ENCODE results near the gene CHRND.

CHRND gene

GRCh38 chr2:232533944-232534710 is 8.2 kb downstream of the CHRND start:
- peaks cover 8% of the 10 kb centered on the region for H3K4me1 Mint-ChIP-seq
- H3K36me3 Mint-ChIP-seq, result no peaks in the 10 kb centered on the region
- CTCF ChIA-PET, result no interaction called here
- no peak overlapping the region for H3K4me3 Mint-ChIP-seq
- H3K27me3 Mint-ChIP-seq, result peaks cover 50% of the 10 kb centered on the region
- H3K9me3 Mint-ChIP-seq, result peaks cover 5% of the 10 kb centered on the region
- DNase-seq, result no peak
- H3K27ac Mint-ChIP-seq, result no peak overlapping the region

- Mint-ChIP-seq H3K4me1 (peaks cover 5% of the 10 kb centered on the region), H3K9me3 (peaks cover 5% of the 10 kb centered on the region), H3K4me3 (no peak overlapping the region), H3K36me3 (no peaks in the 10 kb centered on the region), H3K27ac (no peak overlapping the region), H3K27me3 (peaks cover 57% of the 10 kb centered on the region)
- CTCF ChIA-PET, result no interaction called here
- no peak for DNase-seq
These were observed 9.1 kb downstream of the CHRND start for GRCh38 chr2:232534940-232535651.

DNA sequence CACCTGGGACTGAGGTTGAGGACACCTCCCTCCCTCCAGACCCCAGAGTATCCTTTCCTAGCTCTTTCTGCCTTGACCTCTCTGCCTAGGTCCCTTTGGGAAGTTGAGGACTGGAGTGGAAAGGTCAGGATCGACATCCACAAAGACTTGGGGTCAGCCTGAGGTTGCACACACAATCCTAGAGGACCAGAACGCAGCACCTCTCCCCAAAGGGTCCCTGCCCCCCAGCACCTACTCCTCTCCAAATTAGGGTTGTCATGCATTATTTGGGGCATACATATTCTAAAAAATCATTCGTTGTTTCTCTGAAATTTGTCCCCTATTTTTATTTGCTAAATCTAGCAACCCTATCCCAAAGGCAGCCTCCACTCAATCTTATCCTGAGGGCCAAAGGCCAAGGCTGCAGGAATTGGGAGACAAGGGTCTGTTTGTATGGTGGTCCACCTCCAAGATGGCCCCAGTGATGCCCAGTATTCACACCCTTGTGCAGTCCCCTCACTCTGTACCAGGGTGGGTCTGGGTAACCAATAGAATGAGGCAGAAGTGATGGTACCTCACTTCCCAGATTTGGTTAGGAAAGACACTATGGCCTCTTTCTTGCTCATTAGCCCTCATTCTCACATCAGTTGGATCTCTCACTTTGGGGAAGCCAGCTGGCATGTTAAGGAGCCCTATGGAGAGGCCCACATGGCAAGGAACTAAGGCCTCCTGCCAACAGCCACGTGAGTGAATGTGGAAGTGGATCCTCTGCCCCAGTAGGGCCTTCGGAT is 10.0 kb downstream of the CHRND start:
- Mint-ChIP-seq H3K4me3 (no peak overlapping the region), H3K4me1 (peaks cover 5% of the 10 kb centered on the region), H3K27ac (no peak overlapping the region), H3K36me3 (no peaks in the 10 kb centered on the region), H3K27me3 (peaks cover 59% of the 10 kb centered on the region), H3K9me3 (peaks cover 5% of the 10 kb centered on the region)
- CTCF ChIA-PET, result no interaction called here
- DNase-seq, result no peak

GRCh38 chr2:232537079-232537478 is 11.1 kb downstream of the CHRND start:
- Mint-ChIP-seq H3K4me1 (peaks cover 5% of the 10 kb centered on the region), H3K27me3 (peaks cover 59% of the 10 kb centered on the region), H3K4me3 (no peak overlapping the region), H3K9me3 (peaks cover 5% of the 10 kb centered on the region), H3K36me3 (no peaks in the 10 kb centered on the region), H3K27ac (no peak overlapping the region)
- DNase-seq, result no peak
- CTCF ChIA-PET, result interaction anchor here (1.2 kb wide), 1 partner anchor 9 kb away, joined by 3 read pairs; no protein-coding TSS in a partner anchor

- Mint-ChIP-seq H3K9me3 (peaks cover 5% of the 10 kb centered on the region), H3K27ac (no peak overlapping the region), H3K4me3 (no peak overlapping the region), H3K36me3 (no peaks in the 10 kb centered on the region), H3K4me1 (peaks cover 5% of the 10 kb centered on the region), H3K27me3 (peaks cover 59% of the 10 kb centered on the region)
- CTCF ChIA-PET, result interaction anchor here (1.2 kb wide), 1 partner anchor 8 kb away, joined by 3 read pairs; no protein-coding TSS in a partner anchor
- no peak for DNase-seq
These were observed 11.5 kb downstream of the CHRND start for GRCh38 chr2:232537499-232537898.

GRCh38 chr2:232538671-232539070 is 12.7 kb downstream of the CHRND start:
- CTCF ChIA-PET, result no interaction called here
- H3K4me1 Mint-ChIP-seq, result peaks cover 5% of the 10 kb centered on the region
- no peak for DNase-seq
- H3K36me3 Mint-ChIP-seq, result no peaks in the 10 kb centered on the region
- H3K4me3 Mint-ChIP-seq, result no peak overlapping the region
- no peak overlapping the region for H3K27ac Mint-ChIP-seq
- peaks cover 5% of the 10 kb centered on the region for H3K9me3 Mint-ChIP-seq
- H3K27me3 Mint-ChIP-seq, result peaks cover 53% of the 10 kb centered on the region

DNA sequence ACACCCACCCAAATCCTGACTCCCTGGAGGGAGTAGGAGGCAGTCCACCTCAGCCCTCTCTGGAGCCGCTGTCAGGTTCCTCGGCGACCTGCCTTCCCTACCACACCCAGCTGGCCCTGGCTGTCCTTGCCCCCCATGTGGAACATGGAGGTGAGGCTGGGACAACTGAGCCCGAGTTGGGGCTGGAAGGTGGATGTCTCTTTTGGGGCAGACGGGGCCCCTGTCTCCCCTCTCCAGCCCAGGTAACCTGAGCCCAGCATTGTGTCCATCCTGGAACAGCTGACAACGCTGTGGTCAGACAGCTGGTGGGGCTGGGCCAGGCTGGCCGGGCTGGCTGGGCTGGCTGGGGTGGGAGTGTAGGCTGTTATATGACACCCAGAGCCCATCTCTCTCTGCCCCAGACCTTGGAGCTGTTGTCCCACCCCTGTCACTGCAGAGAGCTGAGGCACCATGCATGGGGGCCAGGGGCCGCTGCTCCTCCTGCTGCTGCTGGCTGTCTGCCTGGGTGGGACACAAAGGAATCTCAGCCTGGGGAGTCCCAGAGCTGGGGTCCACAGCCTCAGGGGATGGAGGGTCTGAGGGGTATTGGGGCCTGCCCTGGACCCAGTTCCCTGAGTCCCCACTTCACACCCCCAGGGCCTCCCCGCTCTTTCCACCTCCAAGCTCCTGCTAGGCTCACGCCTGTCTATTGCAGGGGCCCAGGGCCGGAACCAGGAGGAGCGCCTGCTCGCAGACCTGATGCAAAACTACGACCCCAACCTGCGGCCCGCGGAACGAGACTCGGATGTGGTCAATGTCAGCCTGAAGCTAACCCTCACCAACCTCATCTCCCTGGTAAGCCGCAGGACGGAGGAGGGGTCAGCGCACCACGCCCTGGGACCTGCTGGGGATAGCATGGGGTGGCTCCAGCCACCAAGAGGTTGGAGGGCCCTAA is 13.6 kb downstream of the CHRND start, which contains the start of gene CHRNG:
Gene CHRNG (plus strand): TSS at position 395 of the 934 bp plus-strand sequence. CDS start 56 bp downstream, at position 451.
- no peaks in the 10 kb centered on the region for H3K36me3 Mint-ChIP-seq
- DNase-seq, result no peak
- peaks cover 49% of the 10 kb centered on the region for H3K27me3 Mint-ChIP-seq
- CTCF ChIA-PET, result no interaction called here
- no peak within 1 kb of the TSS for H3K27ac Mint-ChIP-seq
- no peak within 1 kb of the TSS for H3K4me3 Mint-ChIP-seq
- peaks cover 5% of the 10 kb centered on the region for H3K4me1 Mint-ChIP-seq
- peaks cover 5% of the 10 kb centered on the region for H3K9me3 Mint-ChIP-seq

GRCh38 chr2:232540441-232541041 is 14.6 kb downstream of the CHRND start:
- no peak for DNase-seq
- peaks cover 1% of the 10 kb centered on the region for H3K36me3 Mint-ChIP-seq
- H3K27ac Mint-ChIP-seq, result no peak overlapping the region
- H3K4me3 Mint-ChIP-seq, result no peak overlapping the region
- peaks cover 5% of the 10 kb centered on the region for H3K9me3 Mint-ChIP-seq
- CTCF ChIA-PET, result no interaction called here
- H3K4me1 Mint-ChIP-seq, result peaks cover 5% of the 10 kb centered on the region
- H3K27me3 Mint-ChIP-seq, result peaks cover 40% of the 10 kb centered on the region

DNA sequence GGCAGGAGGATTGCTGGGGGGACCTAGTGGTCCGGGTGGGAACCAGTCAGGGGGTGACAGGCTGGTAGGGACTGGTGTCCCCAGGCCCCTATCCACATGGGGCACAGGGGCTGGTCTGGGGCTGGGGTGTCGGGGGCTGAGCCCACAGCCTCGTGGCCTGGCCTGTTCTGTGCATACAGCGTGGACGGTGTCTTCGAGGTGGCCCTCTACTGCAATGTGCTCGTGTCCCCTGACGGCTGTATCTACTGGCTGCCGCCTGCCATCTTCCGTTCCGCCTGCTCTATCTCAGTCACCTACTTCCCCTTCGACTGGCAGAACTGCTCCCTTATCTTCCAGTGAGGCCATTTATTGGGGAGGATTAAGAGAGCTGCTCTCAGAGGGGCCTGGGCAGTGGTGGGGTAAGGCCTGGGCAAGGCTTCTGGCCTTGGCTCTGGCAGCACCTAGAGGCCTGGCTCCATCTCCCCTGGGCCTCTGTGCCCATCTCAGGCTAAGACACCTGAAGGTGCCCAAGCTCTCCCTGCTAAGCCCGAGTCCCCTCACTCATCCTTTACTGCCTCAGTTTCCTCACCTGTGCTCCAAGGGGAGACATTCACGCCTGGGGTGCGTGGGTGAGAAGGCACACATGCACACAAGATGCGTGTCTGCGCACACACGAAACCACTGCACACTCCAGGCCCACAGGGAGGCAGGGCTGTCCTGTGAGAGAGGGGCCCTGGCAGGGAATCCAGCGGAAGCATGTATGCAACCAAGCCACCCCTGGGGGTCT is 15.4 kb downstream of the CHRND start:
- Mint-ChIP-seq H3K36me3 (peaks cover 7% of the 10 kb centered on the region), H3K9me3 (peaks cover 3% of the 10 kb centered on the region), H3K27ac (no peak overlapping the region), H3K4me3 (no peak overlapping the region), H3K4me1 (peaks cover 9% of the 10 kb centered on the region), H3K27me3 (peaks cover 38% of the 10 kb centered on the region)
- CTCF ChIA-PET, result interaction anchor here (0.6 kb wide), 1 partner anchor 11 kb away, joined by 3 read pairs; no protein-coding TSS in a partner anchor
- no peak for DNase-seq

DNA sequence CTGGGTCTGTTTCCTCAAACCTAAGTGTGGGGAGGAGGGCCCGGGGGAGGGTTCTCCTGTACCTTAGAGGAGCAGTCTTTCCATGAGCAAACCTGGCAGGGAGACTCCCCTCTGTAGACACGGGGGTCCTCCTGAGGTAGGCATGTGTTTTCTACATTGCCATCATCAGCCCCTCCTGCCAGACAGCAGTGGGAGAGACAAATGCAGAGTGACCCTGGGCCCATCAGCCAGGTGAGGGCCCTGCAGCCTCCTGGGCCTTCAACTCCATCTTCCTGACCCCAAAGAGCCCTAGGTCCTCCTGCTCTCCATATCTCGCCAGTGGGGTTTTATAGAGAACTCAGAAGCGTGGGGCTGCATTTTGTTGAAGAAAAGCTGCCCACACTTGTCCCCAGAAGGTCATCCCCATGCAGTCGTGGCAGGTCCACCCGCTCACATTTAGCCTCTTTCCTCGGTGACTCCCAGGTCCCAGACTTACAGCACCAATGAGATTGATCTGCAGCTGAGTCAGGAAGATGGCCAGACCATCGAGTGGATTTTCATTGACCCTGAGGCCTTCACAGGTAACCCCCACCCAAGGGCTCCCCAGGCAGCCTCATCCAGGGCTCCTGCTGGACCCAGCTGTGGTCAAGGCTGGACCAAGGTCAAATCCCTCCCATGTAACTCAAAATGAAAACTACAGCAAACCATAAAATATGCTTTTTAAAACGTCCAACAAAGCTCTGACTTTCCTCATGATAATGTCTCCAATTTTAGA is 16.2 kb downstream of the CHRND start:
- no peak overlapping the region for H3K27ac Mint-ChIP-seq
- no peak overlapping the region for H3K4me3 Mint-ChIP-seq
- H3K27me3 Mint-ChIP-seq, result peaks cover 34% of the 10 kb centered on the region
- CTCF ChIA-PET, result no interaction called here
- no peaks in the 10 kb centered on the region for H3K9me3 Mint-ChIP-seq
- H3K36me3 Mint-ChIP-seq, result peaks cover 12% of the 10 kb centered on the region
- H3K4me1 Mint-ChIP-seq, result peaks cover 13% of the 10 kb centered on the region
- DNase-seq, result no peak

DNA sequence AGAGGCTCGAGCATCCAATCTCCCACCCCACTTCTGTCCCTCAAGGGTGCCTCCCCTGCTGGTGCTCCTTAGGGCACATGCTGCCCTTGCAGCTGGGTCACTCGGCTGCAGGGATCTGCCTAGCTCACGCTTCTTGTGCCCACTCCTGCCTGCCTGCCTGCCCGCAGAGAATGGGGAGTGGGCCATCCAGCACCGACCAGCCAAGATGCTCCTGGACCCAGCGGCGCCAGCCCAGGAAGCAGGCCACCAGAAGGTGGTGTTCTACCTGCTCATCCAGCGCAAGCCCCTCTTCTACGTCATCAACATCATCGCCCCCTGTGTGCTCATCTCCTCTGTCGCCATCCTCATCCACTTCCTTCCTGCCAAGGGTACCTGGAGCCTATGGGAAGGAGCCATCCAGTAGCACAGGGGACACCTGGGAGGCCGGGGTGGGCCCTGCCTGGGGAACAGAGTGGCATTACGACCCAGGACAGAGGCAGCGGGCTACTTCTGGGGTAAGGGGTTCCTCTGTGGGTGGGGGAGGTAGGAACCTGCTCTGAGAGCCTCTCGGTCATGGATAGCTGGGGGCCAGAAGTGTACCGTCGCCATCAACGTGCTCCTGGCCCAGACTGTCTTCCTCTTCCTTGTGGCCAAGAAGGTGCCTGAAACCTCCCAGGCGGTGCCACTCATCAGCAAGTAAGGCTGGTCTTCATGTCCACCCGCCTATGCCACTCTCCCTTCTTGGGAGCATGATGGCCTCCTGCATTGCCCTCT is 16.9 kb downstream of the CHRND start:
- no peak overlapping the region for H3K27ac Mint-ChIP-seq
- CTCF ChIA-PET, result no interaction called here
- H3K4me3 Mint-ChIP-seq, result no peak overlapping the region
- H3K9me3 Mint-ChIP-seq, result no peaks in the 10 kb centered on the region
- peaks cover 27% of the 10 kb centered on the region for H3K27me3 Mint-ChIP-seq
- peaks cover 18% of the 10 kb centered on the region for H3K36me3 Mint-ChIP-seq
- no peak for DNase-seq
- peaks cover 20% of the 10 kb centered on the region for H3K4me1 Mint-ChIP-seq

- Mint-ChIP-seq H3K9me3 (peaks cover 1% of the 10 kb centered on the region), H3K27ac (no peak overlapping the region), H3K27me3 (peaks cover 21% of the 10 kb centered on the region), H3K4me3 (no peak overlapping the region), H3K36me3 (peaks cover 24% of the 10 kb centered on the region), H3K4me1 (peaks cover 22% of the 10 kb centered on the region)
- CTCF ChIA-PET, result no interaction called here
- no peak for DNase-seq
These were observed 17.5 kb downstream of the CHRND start for GRCh38 chr2:232543491-232543890.

Measured in activated naive CD4-positive, alpha-beta T cell treated with anti-CD3 and anti-CD28 coated beads, Interleukin-2, amount 10 ng/mL, durations not matched to agents 7 days and 5 days (primary cell).